Stomach (tissue), 4 donors: ENCODE data around the gene WDR64.

Source experiments
- CTCF ChIP-seq, 7 experiments: fragments of 450-650 bp in 4 of 7; fragments of 200-600 bp in 3 of 7; sonication (generic) in 3 of 7; IDR thresholded peaks; one replicate each; pipeline ENCODE4 v1.5.1; 2016 to 2019; ENCODE audit warnings: antibody characterized with exemption in 7 of 7, control low read depth in 2 of 7, mild to moderate bottlenecking in 1 of 7
- EP300 ChIP-seq: sonication (generic); formaldehyde crosslinking; IDR thresholded peaks from one replicate; pipeline ENCODE4 v1.6.1; 2017; ENCODE audit warnings: antibody characterized with exemption
- POLR2A ChIP-seq, 4 donors: fragments of 450-650 bp; IDR thresholded peaks; one replicate each; pipeline ENCODE4 v1.6.1; 2016; ENCODE audit warnings: antibody characterized with exemption in 4 of 4, control low read depth in 2 of 4, mild to moderate bottlenecking in 1 of 4, moderate library complexity in 1 of 4
- POLR2AphosphoS5 ChIP-seq, 3 donors: sonication (generic); formaldehyde crosslinking; IDR thresholded peaks; one replicate each; pipeline ENCODE4 v1.6.1; 2016; ENCODE audit warnings: antibody characterized with exemption in 3 of 3

GRCh38 chr1:241606544-241606943 is 45.5 kb upstream of the WDR64 start:
- TF ChIP-seq POLR2A (IDR thresholded peaks at IDR 0.05): no peak
- TF ChIP-seq EP300: no peak
- no peak for TF ChIP-seq POLR2AphosphoS5 (IDR thresholded peaks at IDR 0.05)
- no peak for TF ChIP-seq CTCF (IDR thresholded peaks at IDR 0.05)
